GM13976 (cell line): ENCODE results near the gene FGF8.

Source experiments
- DNase-seq: peaks from one replicate; pipeline ENCODE4 v3.0.0; 2012; ENCODE audit warnings: low spot score
- CTCF ChIP-seq: IDR thresholded peaks from 2 replicates; pipeline ENCODE4 v1.5.1; 2012; ENCODE audit warnings: borderline replicate concordance, mild to moderate bottlenecking; ENCODE audit not compliant: insufficient read depth; ENCODE audit errors: extremely low read depth, missing control alignments, control extremely low read depth
- in situ Hi-C: fragments of 300-500 bp; cut with MboI; formaldehyde crosslinking; loops from one replicate; pipeline ENCODE4 v1.12.0; 2022; ENCODE audit warnings: low sequenced_read_pairs, mixed read lengths, inconsistent platforms; ENCODE audit not compliant: unreplicated experiment

Gene FGF8

GRCh38 chr10:101768791-101769170, 7.1 kb downstream of the FGF8 start:
- DNase-seq, result no peak
- in situ Hi-C loops, result no loop called here
- TF ChIP-seq CTCF, result no peak

- in situ Hi-C loops, result no loop called here
- no peak for TF ChIP-seq CTCF
- no peak for DNase-seq
Measured at GRCh38 chr10:101767966-101768790, 7.7 kb downstream of the FGF8 start.

- DNase-seq, result no peak
- no peak for TF ChIP-seq CTCF
- in situ Hi-C loops, result no loop called here
Measured at GRCh38 chr10:101767600-101767945, 8.3 kb downstream of the FGF8 start.

- TF ChIP-seq CTCF, result no peak
- in situ Hi-C loops, result no loop called here
- no peak for DNase-seq
Measured at GRCh38 chr10:101766753-101767599, 8.9 kb downstream of the FGF8 start.

- in situ Hi-C loops, result no loop called here
- no peak for TF ChIP-seq CTCF
- no peak for DNase-seq
Measured at GRCh38 chr10:101766306-101766705, 9.6 kb downstream of the FGF8 start.

- no peak for TF ChIP-seq CTCF
- in situ Hi-C loops, result no loop called here
- no peak for DNase-seq
Measured at GRCh38 chr10:101763141-101763846, 12.6 kb downstream of the FGF8 start.
